OCI-LY7 (cell line): ENCODE measurements around the gene ARHGEF10L. TPM values are rescaled to one million over a fixed set of nuclear protein-coding genes. Genes with fewer than 3 reads are reported as not detected.

Source experiments
- BruUV-seq: library from RNA; stranded (reverse); fragments of 400-500 nt; replicated peaks from 2 replicates; lab custom pipeline; 2021; lab: Mats Ljungman, UMichigan
- CTCF ChIA-PET: fragments of 300-600 bp; sonication (Branson Sonifier 250); formaldehyde crosslinking; loops from one replicate; lab custom pipeline; 2022; ENCODE audit warnings: antibody characterized with exemption; ENCODE audit not compliant: unreplicated experiment; lab: Charles Lee
- POLR2A ChIA-PET: fragments of 300-600 bp; sonication (Branson Sonifier 250); formaldehyde crosslinking; loops from one replicate; lab custom pipeline; 2022; ENCODE audit warnings: antibody characterized with exemption; lab: Charles Lee
- DNase-seq: peaks from one replicate; pipeline ENCODE4 v3.0.0-alpha.2; 2015; ENCODE audit warnings: low spot score
- H2AFZ ChIP-seq: fragments of 200-600 bp; sonication (generic), shearing (Covaris generic); 2 replicates; pipeline ENCODE4 v1.6.1; 2014; ENCODE audit warnings: mild to moderate bottlenecking, antibody characterized with exemption, low read length, moderate library complexity
- H3K27ac ChIP-seq: fragments of 200-600 bp; sonication (generic); 2 replicates; pipeline ENCODE4 v1.5.1; 2014; ENCODE audit warnings: mixed run types, low read depth, mild to moderate bottlenecking, moderate library complexity, low read length, inconsistent platforms; ENCODE audit not compliant: poor library complexity, severe bottlenecking
- H3K36me3 ChIP-seq: fragments of 200-600 bp; sonication (generic); 2 replicates; pipeline ENCODE4 v1.6.1; 2014; ENCODE audit warnings: mild to moderate bottlenecking, antibody characterized with exemption, low read length, moderate library complexity, mixed read lengths; ENCODE audit not compliant: insufficient read depth
- H3K4me1 ChIP-seq: fragments of 200-600 bp; sonication (generic); 2 replicates; pipeline ENCODE4 v1.5.1; 2014; ENCODE audit warnings: mild to moderate bottlenecking, low read length; ENCODE audit not compliant: insufficient read depth, poor library complexity, severe bottlenecking
- H3K4me2 ChIP-seq: fragments of 200-600 bp; sonication (generic); 2 replicates; pipeline ENCODE4 v1.6.1; 2014; ENCODE audit warnings: mild to moderate bottlenecking, low read length
- H3K4me3 ChIP-seq: fragments of 200-600 bp; sonication (generic); 2 replicates; pipeline ENCODE4 v1.5.1; 2014; ENCODE audit warnings: mild to moderate bottlenecking, low read depth, low read length; ENCODE audit not compliant: poor library complexity, severe bottlenecking
- H3K79me2 ChIP-seq: fragments of 200-600 bp; sonication (generic); 2 replicates; pipeline ENCODE4 v1.6.1; 2016; ENCODE audit warnings: low read depth, mild to moderate bottlenecking, low read length, moderate library complexity, mixed read lengths; ENCODE audit not compliant: insufficient read depth
- H3K9me2 ChIP-seq: fragments of 200-600 bp; sonication (generic); 2 replicates; pipeline ENCODE4 v1.6.1; 2016; ENCODE audit warnings: mild to moderate bottlenecking, low read length, mixed read lengths; ENCODE audit not compliant: insufficient read depth
- H3K9me3 ChIP-seq: fragments of 200-600 bp; sonication (generic); 2 replicates; pipeline ENCODE4 v1.6.1; 2014; ENCODE audit warnings: mild to moderate bottlenecking, mixed run types, low read length, mixed read lengths
- H4K20me1 ChIP-seq: fragments of 200-600 bp; sonication (generic); 2 replicates; pipeline ENCODE4 v1.6.1; 2014; ENCODE audit warnings: mild to moderate bottlenecking, antibody characterized with exemption, low read length, moderate library complexity, mixed read lengths; ENCODE audit not compliant: insufficient read depth
- EZH2phosphoT487 ChIP-seq: fragments of 200-600 bp; sonication (generic); IDR thresholded peaks from 2 replicates; pipeline ENCODE4 v1.6.1; 2018; ENCODE audit warnings: low read depth, borderline replicate concordance, mild to moderate bottlenecking, mixed run types, antibody characterized with exemption, low read length, moderate library complexity, mixed read lengths
- intact Hi-C: fragments of 100-400 bp; cut with micrococcal nuclease; formaldehyde crosslinking; loops from one replicate; pipeline ENCODE4 v1.10.0; 2022; ENCODE audit not compliant: unreplicated experiment
- total RNA-seq, 2 experiments: library from RNA; depleted of rRNA in 1 of 2; stranded (reverse); fragments of >200 nt in 1 of 2; shearing (Covaris generic) in 1 of 2; gene quantifications; 2 replicates each; pipeline ENCODE4 v1.2.3, GENCODE V29; 2014 to 2022
- TF ChIP-seq, protein P1 (sequence below): fragments of 200-600 bp; sonication (generic); conservative IDR thresholded peaks from 2 replicates; pipeline ENCODE4 v1.5.1; 2014; ENCODE audit warnings: mild to moderate bottlenecking, antibody characterized with exemption, low read length, moderate library complexity, mixed read lengths

The ARHGEF10L gene
- total RNA-seq, 2 experiments from 2014 or later: 2.4 TPM; not detected in 1

- no peaks in the 10 kb centered on the region for H3K9me3 ChIP-seq
- H3K79me2 ChIP-seq: no peaks in the 10 kb centered on the region
- no peak overlapping the region for H3K4me2 ChIP-seq
- no peak overlapping the region for H3K4me3 ChIP-seq
- H3K9me2 ChIP-seq: no peaks in the 10 kb centered on the region
- POLR2A ChIA-PET: no interaction called here
- no peak for TF ChIP-seq EZH2phosphoT487
- TF ChIP-seq, protein P1, sequence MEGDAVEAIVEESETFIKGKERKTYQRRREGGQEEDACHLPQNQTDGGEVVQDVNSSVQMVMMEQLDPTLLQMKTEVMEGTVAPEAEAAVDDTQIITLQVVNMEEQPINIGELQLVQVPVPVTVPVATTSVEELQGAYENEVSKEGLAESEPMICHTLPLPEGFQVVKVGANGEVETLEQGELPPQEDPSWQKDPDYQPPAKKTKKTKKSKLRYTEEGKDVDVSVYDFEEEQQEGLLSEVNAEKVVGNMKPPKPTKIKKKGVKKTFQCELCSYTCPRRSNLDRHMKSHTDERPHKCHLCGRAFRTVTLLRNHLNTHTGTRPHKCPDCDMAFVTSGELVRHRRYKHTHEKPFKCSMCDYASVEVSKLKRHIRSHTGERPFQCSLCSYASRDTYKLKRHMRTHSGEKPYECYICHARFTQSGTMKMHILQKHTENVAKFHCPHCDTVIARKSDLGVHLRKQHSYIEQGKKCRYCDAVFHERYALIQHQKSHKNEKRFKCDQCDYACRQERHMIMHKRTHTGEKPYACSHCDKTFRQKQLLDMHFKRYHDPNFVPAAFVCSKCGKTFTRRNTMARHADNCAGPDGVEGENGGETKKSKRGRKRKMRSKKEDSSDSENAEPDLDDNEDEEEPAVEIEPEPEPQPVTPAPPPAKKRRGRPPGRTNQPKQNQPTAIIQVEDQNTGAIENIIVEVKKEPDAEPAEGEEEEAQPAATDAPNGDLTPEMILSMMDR: 0 out of 2 replicates have a peak, but pooled peaks have one; percentile 14
- intact Hi-C loops: no loop called here
- no peaks in the 10 kb centered on the region for H3K36me3 ChIP-seq
- H2AFZ ChIP-seq: no peak overlapping the region
- no peak overlapping the region for H3K27ac ChIP-seq
- CTCF ChIA-PET: no interaction called here
- BruUV-seq: no TSS peak
- no peak for DNase-seq
- H3K4me1 ChIP-seq: no peaks in the 10 kb centered on the region
- H4K20me1 ChIP-seq: no peaks in the 10 kb centered on the region
These were observed 107.2 kb downstream of the ARHGEF10L start for GRCh38 chr1:17646444-17647280.

GRCh38 chr1:17648457-17649145 lies 109.1 kb downstream of the ARHGEF10L start:
- Histone ChIP-seq H3K9me2 (no peaks in the 10 kb centered on the region), H3K79me2 (no peaks in the 10 kb centered on the region), H3K36me3 (no peaks in the 10 kb centered on the region), H2AFZ (no peak overlapping the region), H3K4me3 (no peak overlapping the region), H3K9me3 (no peaks in the 10 kb centered on the region), H3K4me1 (no peaks in the 10 kb centered on the region), H3K4me2 (no peak overlapping the region), H3K27ac (no peak overlapping the region), H4K20me1 (no peaks in the 10 kb centered on the region)
- no TSS peak for BruUV-seq
- intact Hi-C loops: no loop called here
- TF ChIP-seq, protein P1: no peak
- no peak for TF ChIP-seq EZH2phosphoT487
- POLR2A ChIA-PET: interaction anchor here (0.6 kb wide), 1 partner anchor 169 kb away, joined by 3 read pairs; no protein-coding TSS in a partner anchor
- DNase-seq: no peak
- CTCF ChIA-PET: no interaction called here
